Measurements from ENCODE around the gene TRPM2. TPM values are rescaled to one million over a fixed set of nuclear protein-coding genes. Genes with fewer than 3 reads are reported as not detected.

TRPM2 gene
- total and polyA plus RNA-seq, 2 donors (not counting 3 experiments of a cell fraction or from before 2014, with no cell fraction given): not detected

DNA sequence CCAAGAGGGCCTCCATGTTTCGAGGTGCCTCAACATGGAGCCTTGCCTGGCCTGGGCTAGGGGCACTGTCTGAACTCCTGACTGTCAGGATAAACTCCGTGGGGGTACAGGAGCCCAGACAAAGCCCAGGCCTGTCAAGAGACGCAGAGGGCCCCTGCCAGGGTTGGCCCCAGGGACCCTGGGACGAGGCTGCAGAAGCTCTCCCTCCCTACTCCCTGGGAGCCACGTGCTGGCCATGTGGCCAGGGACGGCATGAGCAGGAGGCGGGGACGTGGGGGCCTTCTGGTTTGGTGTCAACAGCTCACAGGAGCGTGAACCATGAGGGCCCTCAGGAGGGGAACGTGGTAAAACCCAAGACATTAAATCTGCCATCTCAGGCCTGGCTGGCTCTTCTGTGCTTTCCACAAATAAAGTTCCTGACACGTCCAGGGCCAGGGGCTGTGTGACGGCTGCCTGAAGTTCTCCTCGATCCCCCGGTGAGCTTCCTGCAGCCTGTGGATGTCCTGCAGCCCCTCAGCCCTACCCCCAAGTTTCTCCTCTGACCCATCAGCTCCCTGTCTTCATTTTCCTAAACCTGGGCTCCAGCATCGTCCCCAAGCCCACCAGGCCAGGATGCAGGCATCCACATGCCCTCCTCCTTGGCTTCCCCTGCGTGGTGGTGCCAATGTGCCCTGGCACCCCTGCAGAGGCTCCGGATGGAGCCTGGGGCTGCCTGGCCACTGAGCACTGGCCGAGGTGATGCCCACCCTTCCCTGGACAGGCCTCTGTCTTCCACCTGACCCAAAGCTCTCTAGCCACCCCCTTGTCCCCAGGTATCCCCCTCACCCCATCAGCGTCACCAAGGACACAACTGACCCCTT lies 89.1 kb downstream of the TRPM2 start:
- Histone ChIP-seq H3K9ac (replicated peaks; ENCODE audit: extremely low read depth, insufficient read depth, low read length) (no peak overlapping the region), H3K4me1 (ENCODE audit: control insufficient read depth, extremely low read depth, insufficient read depth, low read length) (no peaks in the 10 kb centered on the region), H3K4me2 (ENCODE audit: insufficient read depth, low read length) (no peak overlapping the region), H3K27ac (ENCODE audit: insufficient read depth, low read depth, low read length) (no peak overlapping the region), H2AFZ (ENCODE audit: low read depth, low read length) (no peak overlapping the region), H3K36me3 (ENCODE audit: control insufficient read depth in 2 of 2, extremely low read depth in 1 of 2, insufficient read depth in 2 of 2, low read length in 2 of 2) (no peaks in the 10 kb centered on the region), H3K9me3 (replicated peaks; ENCODE audit: control insufficient read depth, insufficient read depth, low read length) (no peaks in the 10 kb centered on the region), H3K4me3 (replicated peaks in 1 of 3; ENCODE audit: insufficient read depth in 1 of 3, low read depth in 1 of 3, low read length in 3 of 3) (no peak overlapping the region), H3K9me1 (replicated peaks; ENCODE audit: control insufficient read depth, extremely low read depth, insufficient read depth, low read length) (no peaks in the 10 kb centered on the region), H3K79me2 (ENCODE audit: control insufficient read depth, insufficient read depth, low read length) (no peaks in the 10 kb centered on the region), H3K27me3 (ENCODE audit: control insufficient read depth in 2 of 2, insufficient read depth in 2 of 2, low read length in 2 of 2) (no peaks in the 10 kb centered on the region), H4K20me1 (replicated peaks; ENCODE audit: control insufficient read depth, extremely low read depth, insufficient read depth, low read length) (no peaks in the 10 kb centered on the region)
- ChIA-PET CTCF (interaction anchor here (1.4 kb wide), 1 partner anchor 10 kb away, joined by 4 read pairs; no protein-coding TSS in a partner anchor), POLR2A (no interaction called here)
- DNase-seq (ENCODE audit: low read depth, low spot score) (no peak), FAIRE-seq (no peak)
- BruUV-seq (replicated peaks): no TSS peak
- TF ChIP-seq, protein P1, sequence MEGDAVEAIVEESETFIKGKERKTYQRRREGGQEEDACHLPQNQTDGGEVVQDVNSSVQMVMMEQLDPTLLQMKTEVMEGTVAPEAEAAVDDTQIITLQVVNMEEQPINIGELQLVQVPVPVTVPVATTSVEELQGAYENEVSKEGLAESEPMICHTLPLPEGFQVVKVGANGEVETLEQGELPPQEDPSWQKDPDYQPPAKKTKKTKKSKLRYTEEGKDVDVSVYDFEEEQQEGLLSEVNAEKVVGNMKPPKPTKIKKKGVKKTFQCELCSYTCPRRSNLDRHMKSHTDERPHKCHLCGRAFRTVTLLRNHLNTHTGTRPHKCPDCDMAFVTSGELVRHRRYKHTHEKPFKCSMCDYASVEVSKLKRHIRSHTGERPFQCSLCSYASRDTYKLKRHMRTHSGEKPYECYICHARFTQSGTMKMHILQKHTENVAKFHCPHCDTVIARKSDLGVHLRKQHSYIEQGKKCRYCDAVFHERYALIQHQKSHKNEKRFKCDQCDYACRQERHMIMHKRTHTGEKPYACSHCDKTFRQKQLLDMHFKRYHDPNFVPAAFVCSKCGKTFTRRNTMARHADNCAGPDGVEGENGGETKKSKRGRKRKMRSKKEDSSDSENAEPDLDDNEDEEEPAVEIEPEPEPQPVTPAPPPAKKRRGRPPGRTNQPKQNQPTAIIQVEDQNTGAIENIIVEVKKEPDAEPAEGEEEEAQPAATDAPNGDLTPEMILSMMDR (IDR thresholded peaks at IDR 0.05; ENCODE audit: extremely low read depth in 1 of 2, insufficient read depth in 1 of 2, low read depth in 1 of 2, low read length in 2 of 2): no peak
- TF ChIP-seq, protein P2, sequence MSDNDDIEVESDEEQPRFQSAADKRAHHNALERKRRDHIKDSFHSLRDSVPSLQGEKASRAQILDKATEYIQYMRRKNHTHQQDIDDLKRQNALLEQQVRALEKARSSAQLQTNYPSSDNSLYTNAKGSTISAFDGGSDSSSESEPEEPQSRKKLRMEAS (IDR thresholded peaks at IDR 0.05; ENCODE audit: insufficient read depth, insufficient read length): no peak
- TF ChIP-seq POLR2A (IDR thresholded peaks at IDR 0.05; ENCODE audit: low read depth, low read length): no peak
- no peak for TF ChIP-seq JUN (IDR thresholded peaks at IDR 0.05; ENCODE audit: borderline replicate concordance, insufficient read depth, insufficient read length, low read depth)
- dilution Hi-C loops (cut with MboI; ENCODE audit: extremely low pct_ligation_motif_present, low sequenced_read_pairs) (no loop called here), intact Hi-C loops (cut with micrococcal nuclease) (no loop called here)

Data from endothelial cell of umbilical vein (primary cell).